NK-92 treated with Interleukin-12 subunit alpha and Interleukin-12 subunit beta, amount 100 ng/mL, for 24 hours (cell line): ENCODE measurements around the gene CREB3L2.

Experiments
- DNase-seq: peaks from one replicate; lab custom pipeline; 2025; lab: John Stamatoyannopoulos, UW

Gene CREB3L2

GRCh38 chr7:137898839-137899721 lies 102.8 kb downstream of the CREB3L2 start:
- DNase-seq = peak; percentile 50

- DNase-seq = no peak
Measured at GRCh38 chr7:137895301-137896221, 106.3 kb downstream of the CREB3L2 start.

- DNase-seq = no peak
Measured at GRCh38 chr7:137893143-137893742, 108.6 kb downstream of the CREB3L2 start.

- DNase-seq = no peak
Measured at GRCh38 chr7:137891016-137891655, 110.8 kb downstream of the CREB3L2 start.

GRCh38 chr7:137890449-137890921 lies 111.4 kb downstream of the CREB3L2 start:
- no peak for DNase-seq

- no peak for DNase-seq
Measured at GRCh38 chr7:137888241-137888640, 113.6 kb downstream of the CREB3L2 start.

- no peak for DNase-seq
Measured at GRCh38 chr7:137886746-137887145, 115.1 kb downstream of the CREB3L2 start.

GRCh38 chr7:137886281-137886680 lies 115.6 kb downstream of the CREB3L2 start:
- DNase-seq = no peak

GRCh38 chr7:137885678-137886077 lies 116.2 kb downstream of the CREB3L2 start:
- DNase-seq = no peak

- DNase-seq = no peak
Measured at GRCh38 chr7:137882806-137883205, 119.1 kb downstream of the CREB3L2 start.

GRCh38 chr7:137882261-137882668 lies 119.6 kb downstream of the CREB3L2 start:
- DNase-seq = peak; percentile 53

- no peak for DNase-seq
Measured at GRCh38 chr7:137881607-137882260, 120.2 kb downstream of the CREB3L2 start.

GRCh38 chr7:137880432-137880831 lies 121.5 kb downstream of the CREB3L2 start:
- peak; percentile 19 for DNase-seq

GRCh38 chr7:137879357-137880158 lies 122.3 kb downstream of the CREB3L2 start:
- DNase-seq = no peak

GRCh38 chr7:137878333-137878961 lies 123.4 kb downstream of the CREB3L2 start:
- DNase-seq = no peak

- no peak for DNase-seq
Measured at GRCh38 chr7:137877027-137877675, 124.7 kb downstream of the CREB3L2 start.

- DNase-seq = no peak
Measured at GRCh38 chr7:137875746-137876145, 126.1 kb downstream of the CREB3L2 start.

GRCh38 chr7:137873979-137874777 lies 127.7 kb downstream of the CREB3L2 start:
- no peak for DNase-seq
